PC-9 (cell line): ENCODE measurements around the gene TSSK2. TPM values are rescaled to one million over a fixed set of nuclear protein-coding genes. Genes with fewer than 3 reads are reported as not detected.

Experiments
- BruUV-seq: library from RNA; stranded (reverse); fragments of 400-500 nt; replicated peaks from 2 replicates; lab custom pipeline; 2021; lab: Mats Ljungman, UMichigan
- CTCF ChIA-PET: fragments of 300-600 bp; sonication (Branson Sonifier 250); formaldehyde crosslinking; loops from one replicate; lab custom pipeline; 2022; ENCODE audit warnings: antibody characterized with exemption; lab: Charles Lee
- POLR2A ChIA-PET: fragments of 300-600 bp; sonication (Branson Sonifier 250); formaldehyde crosslinking; loops from one replicate; lab custom pipeline; 2022; ENCODE audit warnings: antibody characterized with exemption; ENCODE audit not compliant: unreplicated experiment; lab: Charles Lee
- DNase-seq, 2 experiments: peaks; one replicate each; pipeline versions ENCODE4 v3.0.0 to v3.0.0-alpha.2; 2015 to 2022; ENCODE audit warnings: mixed read lengths in 1 of 2
- H2AFZ ChIP-seq: fragments of 200-600 bp; sonication (generic); 2 replicates; pipeline ENCODE4 v1.8.1; 2017; ENCODE audit warnings: antibody characterized with exemption
- H3F3A ChIP-seq: fragments of 200-600 bp; sonication (generic); 2 replicates; pipeline ENCODE4 v1.8.1; 2017; ENCODE audit warnings: antibody characterized with exemption, mild to moderate bottlenecking, low read depth; ENCODE audit not compliant: insufficient read depth
- H3K27ac ChIP-seq: fragments of 200-600 bp; sonication (generic); 2 replicates; pipeline ENCODE4 v1.6.1; 2016; ENCODE audit warnings: mixed run types
- H3K27me3 ChIP-seq: fragments of 200-600 bp; sonication (generic); 2 replicates; pipeline ENCODE4 v1.6.1; 2016; ENCODE audit warnings: low read depth, mixed run types; ENCODE audit not compliant: insufficient read depth
- H3K36me3 ChIP-seq: fragments of 200-600 bp; sonication (generic); 2 replicates; pipeline ENCODE4 v1.6.1; 2016; ENCODE audit warnings: low read depth, mixed run types
- H3K4me1 ChIP-seq: fragments of 200-600 bp; sonication (generic); replicated peaks from 2 replicates; pipeline ENCODE4 v1.6.1; 2016; ENCODE audit warnings: mixed run types; ENCODE audit not compliant: insufficient read depth
- H3K4me2 ChIP-seq: fragments of 200-600 bp; sonication (generic); 2 replicates; pipeline ENCODE4 v1.6.1; 2017; ENCODE audit warnings: mixed run types
- H3K4me3 ChIP-seq: fragments of 200-600 bp; sonication (generic); 2 replicates; pipeline ENCODE4 v1.6.1; 2016; ENCODE audit warnings: mixed run types
- H3K79me2 ChIP-seq: fragments of 200-600 bp; sonication (generic); 2 replicates; pipeline ENCODE4 v1.6.1; 2017; ENCODE audit warnings: low read depth, mixed run types
- H3K9me2 ChIP-seq: fragments of 200-600 bp; sonication (generic); 2 replicates; pipeline ENCODE4 v1.8.1; 2017; ENCODE audit warnings: mild to moderate bottlenecking; ENCODE audit not compliant: insufficient read depth
- H3K9me3 ChIP-seq: fragments of 200-600 bp; sonication (generic); 2 replicates; pipeline ENCODE4 v1.8.1; 2016; ENCODE audit warnings: low read depth; ENCODE audit not compliant: insufficient read depth
- H4K20me1 ChIP-seq: fragments of 200-600 bp; sonication (generic); 2 replicates; pipeline ENCODE4 v1.8.1; 2017; ENCODE audit not compliant: insufficient read depth
- CTCF ChIP-seq: fragments of 200-600 bp; sonication (generic); conservative IDR thresholded peaks from 2 replicates; pipeline ENCODE4 v1.6.1; 2017; ENCODE audit warnings: mixed run types, antibody characterized with exemption, mild to moderate bottlenecking, moderate library complexity
- EZH2 ChIP-seq: fragments of 200-600 bp; sonication (generic); IDR thresholded peaks from 2 replicates; pipeline ENCODE4 v1.8.0; 2017; ENCODE audit warnings: antibody characterized with exemption, low read depth
- intact Hi-C: fragments of 100-400 bp; cut with micrococcal nuclease; formaldehyde crosslinking; loops from one replicate; pipeline ENCODE4 v1.10.0; 2022; ENCODE audit not compliant: unreplicated experiment
- total RNA-seq: library from RNA; stranded (reverse); gene quantifications from 2 replicates; pipeline ENCODE4 v1.2.3, GENCODE V29; 2021

Gene TSSK2
- total RNA-seq, 1 experiment from 2014 or later = not detected

- H3F3A ChIP-seq = no peaks in the 10 kb centered on the region; the same call in 1 of the 2 replicates
- TF ChIP-seq CTCF (no peak), EZH2 (no peak)
- H3K4me3 ChIP-seq = no peak overlapping the region
- H3K27ac ChIP-seq = no peak overlapping the region
- no TSS peak for BruUV-seq
- no peaks in the 10 kb centered on the region for H3K79me2 ChIP-seq
- no peaks in the 10 kb centered on the region for H3K27me3 ChIP-seq
- intact Hi-C loops = no loop called here
- ChIA-PET POLR2A (no interaction called here), CTCF (no interaction called here)
- DNase-seq = no peak
- no peak overlapping the region for H3K4me2 ChIP-seq
- H3K9me3 ChIP-seq = no peaks in the 10 kb centered on the region
- no peaks in the 10 kb centered on the region for H3K9me2 ChIP-seq
- no peaks in the 10 kb centered on the region; the same call in 1 of the 2 replicates for H3K36me3 ChIP-seq
- H4K20me1 ChIP-seq = no peaks in the 10 kb centered on the region
- no peaks in the 10 kb centered on the region for H3K4me1 ChIP-seq
- no peak overlapping the region for H2AFZ ChIP-seq
Observed at GRCh38 chr22:19134874-19135273, 3.8 kb downstream of the TSSK2 start.

- Histone ChIP-seq H3K27me3 (no peaks in the 10 kb centered on the region), H3K4me2 (no peak overlapping the region), H2AFZ (no peak overlapping the region), H3K27ac (no peak overlapping the region), H3K9me2 (no peaks in the 10 kb centered on the region), H3K79me2 (no peaks in the 10 kb centered on the region), H3F3A (no peaks in the 10 kb centered on the region; the same call in 1 of the 2 replicates), H3K4me1 (no peaks in the 10 kb centered on the region), H3K9me3 (no peaks in the 10 kb centered on the region), H3K36me3 (peaks cover 3% of the 10 kb centered on the region), H3K4me3 (no peak overlapping the region), H4K20me1 (no peaks in the 10 kb centered on the region)
- POLR2A ChIA-PET = no interaction called here
- TF ChIP-seq CTCF (no peak), EZH2 (no peak)
- intact Hi-C loops = no loop called here
- DNase-seq = no peak
- CTCF ChIA-PET = no interaction called here
- BruUV-seq = no TSS peak
Observed at GRCh38 chr22:19136915-19137314, 5.8 kb downstream of the TSSK2 start.

- Histone ChIP-seq H2AFZ (no peak overlapping the region), H4K20me1 (no peaks in the 10 kb centered on the region), H3K4me1 (no peaks in the 10 kb centered on the region), H3K4me2 (no peak overlapping the region), H3K9me2 (no peaks in the 10 kb centered on the region), H3K79me2 (peaks cover 3% of the 10 kb centered on the region; the same call in 1 of the 2 replicates), H3F3A (peaks cover 4% of the 10 kb centered on the region; the same call in 1 of the 2 replicates), H3K27me3 (no peaks in the 10 kb centered on the region), H3K27ac (no peak overlapping the region), H3K36me3 (peaks cover 3% of the 10 kb centered on the region), H3K9me3 (no peaks in the 10 kb centered on the region), H3K4me3 (no peak overlapping the region)
- BruUV-seq = no TSS peak
- DNase-seq = no peak
- intact Hi-C loops = no loop called here
- POLR2A ChIA-PET = no interaction called here
- TF ChIP-seq EZH2 (no peak), CTCF (no peak)
- CTCF ChIA-PET = no interaction called here
Observed at GRCh38 chr22:19137384-19138216, 6.5 kb downstream of the TSSK2 start.
